NCI-H82 treated with DMSO at 0.1 percent for 48 hours (cell line): ENCODE results near the gene SMIM28.
"Not testable (repeated sequence)": the region's sequence is repeated elsewhere in the genome, so short reads cannot be mapped to it uniquely, and the experiment has no call there.

ENCODE experiments used
- DNase-seq: peaks from one replicate; lab custom pipeline; 2025; ENCODE audit not compliant: unreplicated experiment; lab: John Stamatoyannopoulos, UW

SMIM28 gene

DNA sequence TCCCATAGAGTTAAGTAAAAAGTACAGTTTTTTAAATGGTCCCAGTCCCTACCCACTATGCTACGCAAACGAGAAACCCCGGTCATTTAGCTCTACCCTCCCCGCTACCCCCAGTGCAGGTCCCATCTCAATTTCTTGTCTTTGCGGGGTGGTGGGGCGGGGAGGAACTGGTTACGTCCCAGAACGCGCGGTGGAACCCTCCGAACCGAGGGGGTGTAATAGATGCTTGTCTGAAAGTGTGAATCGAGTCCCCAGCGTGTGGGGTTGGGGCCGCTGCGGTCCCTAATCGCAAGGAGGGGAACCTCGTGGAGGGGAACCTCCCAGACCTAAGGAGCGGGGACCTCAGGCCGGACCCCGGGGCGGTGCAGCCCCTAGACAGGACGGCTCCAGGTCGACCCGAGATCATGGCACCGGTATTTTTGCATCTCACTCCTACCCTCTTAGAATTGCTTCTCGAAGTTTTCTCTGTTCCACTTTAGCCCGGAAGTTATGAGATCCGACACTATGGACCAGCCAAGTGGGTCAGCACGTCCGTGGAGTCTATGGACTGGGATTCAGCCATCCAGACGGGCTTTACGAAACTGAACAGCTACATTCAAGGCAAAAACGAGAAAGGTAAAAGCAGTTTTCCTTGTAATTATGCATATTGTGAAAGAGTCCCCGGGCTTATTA, 27.1 kb downstream of the SMIM28 start:
- no peak for DNase-seq

DNA sequence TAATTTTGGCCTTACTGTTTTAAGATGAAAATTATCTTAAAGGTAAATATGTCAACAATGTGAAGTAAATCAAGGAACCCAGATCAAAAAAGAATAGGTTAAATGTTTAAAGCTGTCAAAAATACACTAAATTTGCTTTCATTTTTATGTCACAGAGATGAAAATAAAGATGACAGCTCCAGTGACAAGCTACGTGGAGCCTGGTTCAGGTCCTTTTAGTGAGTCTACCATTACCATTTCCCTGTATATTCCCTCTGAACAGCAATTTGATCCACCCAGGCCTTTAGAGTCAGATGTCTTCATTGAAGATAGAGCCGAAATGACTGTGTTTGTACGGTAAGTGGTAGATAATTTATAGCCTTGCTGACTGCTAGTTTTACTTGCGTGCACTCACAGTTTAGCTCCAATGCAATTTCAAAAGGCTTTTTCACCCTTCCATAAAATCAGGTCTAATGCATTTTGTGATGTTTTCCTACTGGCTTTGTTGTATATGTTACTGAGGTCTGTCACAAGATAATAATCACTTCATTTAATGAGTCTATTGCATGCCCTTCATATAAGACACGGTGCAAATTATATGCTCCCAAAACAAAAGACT, 28.2 kb downstream of the SMIM28 start:
- DNase-seq, result no peak

DNA sequence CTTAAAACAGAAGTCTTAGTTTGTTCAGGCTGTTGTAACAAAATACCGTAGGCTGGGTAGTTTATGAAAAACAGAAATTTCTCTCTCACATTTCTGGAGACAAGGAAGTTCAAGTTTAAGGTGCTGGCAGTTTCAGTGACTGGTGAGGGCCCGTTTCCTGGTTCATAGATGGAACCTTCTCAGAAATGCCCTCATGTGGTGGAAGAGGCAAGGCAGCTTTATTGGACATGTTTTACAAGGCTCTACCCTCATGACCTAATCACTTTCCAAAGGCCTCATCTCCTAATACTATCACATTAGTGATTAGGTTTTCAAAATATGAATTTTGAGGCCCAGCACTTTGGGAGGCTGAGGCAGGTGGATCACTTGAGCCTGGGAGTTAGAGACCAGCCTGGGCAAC, 28.7 kb downstream of the SMIM28 start:
- DNase-seq, result no peak

DNA sequence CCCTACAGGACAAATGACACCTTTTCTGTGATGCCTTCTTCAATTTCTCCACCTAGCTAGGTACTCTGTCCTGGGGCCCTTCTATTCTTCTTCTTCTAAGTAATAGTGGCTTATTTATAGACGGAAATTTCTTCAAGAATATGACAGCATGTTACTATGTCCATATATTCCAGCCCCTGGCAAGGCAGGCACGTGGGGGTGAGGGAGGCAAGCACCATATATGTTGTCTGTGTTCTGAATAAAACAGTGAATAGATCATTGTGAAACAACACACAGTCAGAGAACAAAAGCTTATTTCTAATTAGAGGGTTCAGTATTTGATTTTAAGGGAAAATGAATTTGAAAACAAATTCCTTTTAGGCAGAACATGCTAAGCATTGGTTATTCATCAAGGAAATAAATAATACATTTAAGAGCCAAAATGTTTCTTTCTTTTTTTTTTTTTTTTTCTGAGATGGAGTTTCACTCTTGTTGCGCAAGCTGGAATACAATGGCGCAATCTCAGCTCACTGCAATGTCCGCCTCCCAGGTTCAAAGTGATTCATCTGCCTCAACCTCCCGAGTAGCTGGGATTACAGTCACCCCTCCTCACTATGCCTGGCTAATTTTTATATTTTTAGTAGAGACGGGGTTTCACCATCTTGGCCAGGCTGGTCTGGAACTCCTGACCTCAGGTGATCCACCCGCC, 32.5 kb downstream of the SMIM28 start:
- DNase-seq, result no peak

DNA sequence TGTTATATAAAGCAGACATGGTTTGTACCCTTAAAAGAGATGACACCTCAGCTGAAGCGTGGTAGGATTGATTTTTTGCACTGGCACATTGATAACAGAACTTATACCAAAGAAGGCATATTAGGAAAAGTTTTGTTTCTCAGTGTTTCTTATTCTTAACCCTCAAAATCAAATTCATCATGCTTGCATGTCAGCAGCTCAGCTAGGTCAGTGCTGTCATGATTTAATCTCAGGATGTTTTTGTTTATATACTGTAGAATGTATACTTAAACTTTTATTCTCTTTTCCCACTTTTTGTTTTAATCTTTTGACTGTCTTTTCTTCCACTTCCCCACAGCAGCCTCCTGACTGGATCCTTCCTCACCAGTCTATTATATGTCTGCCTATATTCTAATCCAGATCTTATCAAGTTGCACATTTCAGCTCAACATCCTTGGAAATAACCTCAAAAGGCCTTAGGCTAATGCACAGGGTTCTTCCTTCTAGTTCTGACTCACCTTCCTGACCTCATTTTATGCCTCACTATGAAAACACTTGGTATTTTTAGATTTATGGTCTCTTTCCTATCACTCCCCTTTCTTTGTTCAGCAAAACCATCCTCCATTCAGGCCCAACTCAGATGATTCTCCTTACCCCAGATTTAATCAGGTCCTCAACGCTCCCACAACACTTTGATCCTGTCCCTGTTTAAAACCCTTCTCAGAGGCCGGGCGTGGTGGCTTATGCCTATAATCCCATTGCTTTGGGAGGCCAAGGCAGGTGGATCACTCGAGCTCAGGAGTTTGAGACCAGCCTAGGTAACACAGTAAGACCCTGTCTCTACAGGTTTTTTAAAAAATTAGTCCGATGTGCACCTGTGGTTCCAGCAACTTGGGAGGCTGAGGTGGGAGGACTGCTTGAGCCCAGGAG, 33.5 kb downstream of the SMIM28 start:
- DNase-seq, result no peak

DNA sequence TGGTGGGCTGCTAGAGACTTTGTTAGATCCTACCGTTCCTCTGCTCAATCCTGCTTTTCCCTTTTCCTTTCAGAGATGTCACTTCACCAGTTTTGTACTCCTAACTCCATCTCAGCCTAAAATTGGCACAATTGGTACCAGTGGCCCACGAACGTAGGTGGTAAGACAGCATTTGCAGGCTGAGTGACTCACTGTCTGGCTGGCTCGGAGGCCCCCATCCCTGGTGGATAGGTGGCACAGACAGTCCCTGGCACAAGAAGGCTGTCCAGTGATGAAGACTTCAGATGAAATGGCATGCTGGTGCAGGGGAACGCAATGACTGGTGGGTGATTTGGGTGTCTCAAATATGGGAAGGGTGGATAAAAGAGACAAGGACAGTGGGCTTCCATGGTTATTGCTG, 37.4 kb downstream of the SMIM28 start:
- no peak for DNase-seq

DNA sequence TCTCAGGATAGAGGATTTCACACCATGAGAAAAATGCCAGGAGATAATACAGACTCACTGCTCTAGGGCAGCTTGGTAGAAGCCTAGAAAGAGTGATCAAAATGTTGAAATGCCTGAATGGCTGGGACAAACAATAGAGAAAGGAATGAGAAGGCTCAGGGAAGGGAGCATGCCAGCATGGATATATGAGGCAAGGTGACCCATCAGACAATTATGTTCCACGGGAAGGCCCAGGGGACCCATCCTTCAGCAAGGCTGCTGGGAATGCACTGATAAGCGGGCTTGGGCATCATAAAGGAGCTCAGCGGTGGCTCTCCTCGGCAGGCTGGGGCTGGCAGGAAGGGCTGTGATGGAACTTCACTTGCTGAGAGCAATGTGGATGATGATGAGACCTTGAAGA, 38.5 kb downstream of the SMIM28 start:
- no peak for DNase-seq

DNA sequence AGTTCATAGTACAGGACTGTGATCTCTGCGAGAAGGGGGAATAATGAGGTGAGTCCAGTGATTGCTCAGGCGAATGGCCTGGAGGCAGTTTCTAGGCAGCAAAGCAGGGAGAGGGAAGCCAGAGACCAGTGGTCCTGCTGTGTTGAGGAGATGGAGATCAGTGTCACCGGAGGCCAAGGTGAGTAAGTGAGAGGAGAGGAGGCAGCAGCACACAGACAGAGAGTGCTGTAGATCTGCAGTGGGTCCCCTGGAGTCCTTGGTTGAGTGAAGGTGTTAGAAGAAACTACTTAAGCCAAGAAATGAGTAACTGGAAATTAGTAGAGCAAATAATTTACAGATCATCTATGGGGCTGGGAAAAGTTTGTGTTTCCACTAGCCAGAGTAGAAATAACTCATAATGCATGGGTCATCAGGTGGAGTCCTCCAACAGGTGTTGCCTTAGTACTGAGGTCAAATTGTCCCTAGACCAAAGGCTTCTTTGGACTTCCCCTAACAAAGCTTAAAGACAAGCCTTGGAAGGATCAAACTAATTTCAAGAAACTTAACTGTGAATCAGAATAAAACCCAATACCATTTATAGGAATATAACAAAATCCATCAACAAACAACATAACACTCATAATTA, 39.9 kb downstream of the SMIM28 start:
- DNase-seq, result no peak

DNA sequence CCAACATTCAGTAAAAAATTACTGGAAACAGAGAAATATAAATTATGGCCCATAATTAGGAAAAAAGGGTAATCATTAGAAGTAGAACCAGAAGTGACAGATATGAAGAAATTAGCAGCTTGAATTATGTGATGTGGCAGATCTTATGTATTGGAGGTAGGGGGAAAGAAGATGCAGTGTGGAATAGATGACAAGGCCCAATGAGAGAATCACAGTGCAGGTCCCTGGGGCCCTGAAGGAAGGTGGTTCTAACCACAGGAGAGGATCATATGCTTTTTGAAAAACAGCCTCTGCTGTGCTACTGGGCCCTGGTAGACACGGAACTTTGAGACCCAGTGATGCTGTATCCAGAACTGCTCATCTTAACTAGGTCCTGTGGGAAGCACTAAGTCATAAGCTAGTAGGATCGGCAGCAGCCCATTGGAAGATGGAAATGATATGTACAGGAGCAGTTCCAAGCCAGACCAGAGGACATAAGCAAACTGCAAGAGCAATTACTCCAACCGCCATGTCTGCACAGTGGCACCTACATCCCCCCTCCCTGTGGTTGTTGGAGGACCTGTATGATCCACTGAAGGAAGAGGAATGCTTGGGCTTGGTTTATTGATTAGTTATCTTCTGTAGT, 40.5 kb downstream of the SMIM28 start:
- no peak for DNase-seq

DNA sequence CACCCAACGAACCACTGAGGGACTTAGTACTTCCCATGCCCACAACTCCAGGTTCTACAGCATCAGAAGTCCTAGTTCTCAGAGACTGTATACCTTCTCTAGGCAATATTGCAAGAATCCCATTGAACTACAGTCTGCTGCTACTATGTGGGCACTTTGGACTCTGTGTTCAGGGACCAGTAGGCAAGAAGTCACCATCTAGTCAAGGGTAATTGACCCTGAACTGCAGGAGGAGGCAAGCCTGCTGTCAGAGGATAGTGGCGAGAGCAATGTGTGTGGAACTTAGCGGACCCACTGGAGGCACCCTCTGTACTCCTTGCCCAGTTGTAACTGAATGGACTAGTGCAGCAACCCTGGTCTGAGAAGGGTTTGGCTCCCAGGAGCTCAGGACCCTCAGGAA, 42.1 kb downstream of the SMIM28 start:
- DNase-seq, result no peak

DNA sequence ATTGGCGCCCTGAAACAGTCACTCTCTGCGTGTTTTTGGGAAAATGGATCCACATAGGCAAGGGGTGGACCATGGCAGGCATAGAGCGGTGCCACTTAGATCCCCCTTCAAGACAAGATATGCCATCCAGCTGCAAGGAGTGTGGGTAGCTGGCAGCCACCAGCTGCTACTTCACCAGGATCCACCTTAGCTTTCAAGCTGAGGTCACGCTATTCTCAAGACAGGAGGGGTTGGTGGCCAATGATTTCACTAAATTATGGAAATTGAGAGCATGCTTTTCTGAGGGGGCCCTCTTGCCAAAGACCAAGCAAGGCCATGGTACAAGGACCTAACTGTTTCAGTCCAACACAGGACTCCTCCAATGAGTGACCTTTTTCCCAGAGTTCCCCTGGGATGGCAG, 42.7 kb downstream of the SMIM28 start:
- no peak for DNase-seq

DNA sequence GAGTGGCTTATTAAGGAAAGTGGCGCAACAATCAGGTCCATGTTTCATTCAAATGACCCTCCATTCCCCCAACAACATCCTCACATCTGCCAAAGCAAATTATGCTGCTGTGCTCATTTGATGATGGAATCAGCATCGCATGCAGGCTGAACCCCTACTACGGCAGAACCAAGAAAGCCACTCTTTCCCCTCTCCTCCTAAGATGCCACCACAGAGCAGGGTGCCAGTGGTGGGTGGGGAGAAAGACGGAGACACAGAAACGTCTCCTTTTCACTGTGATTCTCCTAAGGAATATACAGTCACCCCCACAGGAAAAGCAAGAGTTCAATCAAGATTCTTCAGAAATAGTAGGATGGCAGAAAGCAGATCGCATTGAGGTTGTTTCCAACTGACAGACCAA, 43.4 kb downstream of the SMIM28 start:
- DNase-seq, result no peak

DNA sequence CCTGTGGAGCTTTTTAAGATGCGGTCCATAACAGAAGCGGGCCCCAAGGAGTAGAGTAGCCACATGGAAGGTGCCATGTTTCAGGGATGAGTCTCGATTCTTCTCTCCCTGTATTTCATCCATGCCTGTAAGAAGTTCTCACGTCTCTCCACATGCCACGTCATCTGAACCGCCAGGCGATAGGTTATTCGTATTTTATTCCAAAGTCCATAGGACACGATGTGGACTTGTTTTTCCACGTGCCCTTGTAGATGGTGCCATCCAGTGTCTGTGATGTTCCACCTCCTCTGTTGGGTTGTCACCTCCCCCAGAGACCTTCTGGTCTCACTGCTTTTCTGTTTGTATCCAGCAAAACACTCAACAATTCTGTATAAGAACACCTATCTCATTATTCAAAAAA, 43.9 kb downstream of the SMIM28 start:
- DNase-seq, result no peak

DNA sequence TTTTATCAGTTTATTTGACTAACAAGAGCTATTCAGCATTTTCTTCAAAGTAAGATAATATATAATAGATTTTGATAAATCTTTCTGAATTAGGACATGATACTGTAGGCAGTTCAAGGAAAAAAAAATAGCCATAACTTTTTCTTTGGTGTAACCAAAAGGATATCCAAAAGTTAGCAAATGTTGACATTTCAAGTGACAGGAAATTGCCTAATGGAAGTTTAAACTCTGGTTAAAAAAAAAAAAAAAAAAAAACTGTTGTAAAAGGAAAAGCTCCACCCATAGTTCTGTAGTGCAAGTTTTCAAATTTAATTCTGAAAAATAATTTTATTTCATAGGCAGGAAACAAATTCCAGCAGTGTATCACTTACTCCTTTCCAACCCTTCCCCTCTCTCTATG, 45.2 kb downstream of the SMIM28 start:
- DNase-seq, result no peak

DNA sequence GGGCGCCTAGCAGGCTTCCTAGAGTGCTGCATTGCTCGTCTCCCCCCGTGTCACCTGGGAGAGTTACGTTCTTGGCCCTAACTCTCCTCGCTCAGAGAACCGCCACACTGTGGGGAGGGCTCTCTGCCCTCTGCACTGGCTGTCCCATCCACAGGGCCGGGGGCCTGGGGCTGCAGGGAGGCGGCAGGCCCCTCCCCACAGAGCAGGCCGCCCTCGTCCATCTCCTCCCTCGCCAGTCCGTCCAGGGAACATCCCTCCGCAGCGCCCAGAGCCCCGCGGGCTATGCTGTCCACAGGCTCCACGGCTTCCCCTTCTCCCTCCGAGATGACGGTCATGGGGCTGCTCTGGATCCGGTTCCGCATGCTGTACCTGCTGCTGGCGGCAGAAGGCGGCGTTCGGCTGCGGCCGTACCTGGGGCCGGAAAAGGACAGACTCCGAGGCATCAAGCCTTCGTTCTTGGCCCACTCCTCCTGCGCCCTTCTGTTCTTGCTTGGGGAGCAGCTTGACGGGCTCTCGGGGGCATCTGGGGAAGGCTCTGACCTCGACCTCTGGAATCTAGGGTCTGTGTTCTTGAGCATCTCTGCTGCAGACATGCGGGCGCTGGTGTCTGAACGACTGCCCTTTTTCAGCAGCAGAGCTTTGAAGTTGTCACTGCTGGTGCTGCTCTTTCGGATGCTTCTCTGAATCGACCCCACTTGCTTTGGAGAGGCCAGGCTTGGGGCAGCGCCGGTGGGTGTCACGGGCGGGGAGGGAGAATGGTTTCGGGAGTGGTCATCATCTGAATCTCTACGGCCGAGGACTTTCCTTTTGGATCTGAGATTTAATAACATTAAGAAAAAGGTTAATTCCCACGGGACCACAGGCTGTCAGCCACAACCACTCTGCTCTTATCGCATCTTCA, 46.5 kb downstream of the SMIM28 start:
- DNase-seq, result no peak

DNA sequence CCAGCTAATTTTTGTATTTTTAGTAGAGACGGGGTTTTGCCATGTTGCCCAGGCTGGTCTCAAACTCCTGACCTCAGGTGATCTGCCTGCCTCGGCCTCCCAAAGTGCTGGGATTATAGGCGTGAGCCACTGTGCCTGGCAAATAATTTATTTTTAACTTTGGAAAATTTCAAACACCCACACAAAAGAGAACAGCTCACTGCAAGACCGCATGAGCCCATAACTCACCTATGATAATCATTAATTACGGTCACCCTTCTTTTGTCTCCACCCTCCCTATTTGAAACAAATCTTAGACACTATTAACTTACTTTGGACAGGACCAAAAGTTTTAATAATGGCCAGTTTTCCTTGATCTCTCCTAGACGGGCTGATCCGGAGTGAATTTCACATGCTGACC, 47.6 kb downstream of the SMIM28 start:
- DNase-seq, result not testable (repeated sequence)

DNA sequence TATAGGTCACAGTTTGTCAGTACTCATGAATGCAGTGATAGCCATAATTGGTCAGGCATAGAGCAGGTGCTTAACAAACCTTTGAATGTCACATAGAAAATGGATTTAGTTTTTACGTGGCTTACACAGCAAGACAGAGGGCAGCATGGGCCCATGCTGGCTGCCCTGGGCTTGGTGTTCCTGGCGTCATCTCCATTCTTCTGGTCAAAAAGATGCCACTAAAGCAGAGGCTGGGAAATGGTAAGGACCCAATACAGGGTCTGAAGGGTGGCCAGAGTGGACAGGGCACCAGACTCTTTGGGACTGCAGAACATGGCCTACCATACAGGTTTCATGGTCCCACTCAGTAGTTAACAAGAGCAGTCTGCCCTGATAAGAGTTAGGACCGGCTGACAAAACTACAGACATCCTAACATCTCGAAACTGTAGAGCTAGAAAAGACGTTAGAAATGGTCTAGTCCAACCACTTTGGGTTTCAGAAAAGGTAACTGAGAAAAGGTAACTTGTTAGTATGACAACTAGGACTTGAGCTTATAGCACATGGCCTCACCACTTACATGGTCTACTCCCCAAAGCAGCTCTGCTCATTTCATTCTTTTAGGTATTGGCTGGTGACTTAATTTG, 48.9 kb downstream of the SMIM28 start:
- DNase-seq, result no peak

DNA sequence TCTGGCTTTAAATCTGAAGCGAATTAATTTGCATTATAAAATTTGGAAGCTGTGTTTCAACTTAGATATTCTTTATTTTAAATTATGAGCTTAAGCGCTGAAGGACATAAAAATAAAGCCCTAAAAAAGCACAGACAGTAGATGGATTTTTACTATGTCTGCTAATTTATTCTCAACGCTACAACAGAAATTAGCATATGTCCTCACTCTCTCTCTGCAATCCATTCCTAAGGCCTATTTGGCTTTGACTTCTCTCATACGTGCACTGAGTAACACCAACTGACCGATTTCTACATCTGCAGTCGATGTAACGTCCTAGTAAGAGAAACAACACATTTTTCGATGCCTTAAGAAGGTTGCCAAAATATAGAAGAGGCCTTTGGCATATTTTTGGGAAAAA, 50.0 kb downstream of the SMIM28 start:
- no peak for DNase-seq

DNA sequence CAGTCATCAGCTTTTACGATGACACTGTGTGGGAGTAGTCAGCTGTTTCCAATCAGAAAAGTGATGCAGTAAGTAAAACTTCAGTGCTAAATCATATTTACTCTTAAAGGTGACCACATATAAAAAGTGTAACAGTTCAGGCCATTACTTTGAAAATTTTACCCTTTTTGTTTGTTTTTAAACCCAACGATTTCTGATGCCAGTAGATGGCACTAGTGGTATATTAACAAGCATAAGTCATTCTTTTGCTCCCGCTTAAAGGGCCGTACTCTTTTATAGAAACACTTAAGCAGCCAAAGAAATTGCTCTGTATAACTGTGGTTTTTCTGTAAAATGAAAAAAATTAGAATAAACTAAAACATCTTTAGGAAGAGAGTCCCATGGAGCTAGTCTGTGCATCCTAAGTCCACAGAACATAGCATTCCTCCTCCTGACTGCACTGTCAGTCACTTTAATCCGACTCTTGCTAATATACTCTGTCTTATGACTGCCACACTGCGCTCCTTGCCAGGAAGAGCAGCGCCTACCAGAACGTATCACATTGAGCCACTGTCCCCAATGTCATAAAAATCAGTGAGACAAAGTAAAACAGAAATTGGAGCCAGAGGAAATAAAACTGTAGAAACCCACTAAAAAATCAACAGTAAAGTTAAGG, 51.4 kb downstream of the SMIM28 start:
- peak; percentile 55 for DNase-seq
